Sigmoid colon (tissue), 7 donors: ENCODE measurements around the gene MRPS27. TPM values are rescaled to one million over a fixed set of nuclear protein-coding genes. Genes with fewer than 3 reads are reported as not detected.

ENCODE experiments used
- DNase-seq: peaks from one replicate; pipeline ENCODE4 v3.0.0-alpha.2; 2019
- H3K27ac ChIP-seq, 4 donors: fragments of 200-600 bp; sonication (generic); one replicate each; pipeline ENCODE4 v1.5.1; 2016 to 2019; ENCODE audit warnings: mild to moderate bottlenecking in 1 of 4
- H3K27me3 ChIP-seq, 3 donors: fragments of 200-600 bp; sonication (generic); one replicate each; pipeline ENCODE4 v1.5.1; 2019; ENCODE audit warnings: mild to moderate bottlenecking in 1 of 3
- H3K36me3 ChIP-seq, 4 donors: fragments of 200-600 bp; sonication (generic); one replicate each; pipeline ENCODE4 v1.5.1; 2016 to 2019
- H3K4me1 ChIP-seq, 4 donors: fragments of 200-600 bp; sonication (generic); one replicate each; pipeline ENCODE4 v1.5.1; 2017 to 2019
- H3K4me3 ChIP-seq, 4 donors: fragments of 200-600 bp; sonication (generic); one replicate each; pipeline ENCODE4 v1.5.1; 2017 to 2019; ENCODE audit warnings: mild to moderate bottlenecking in 2 of 4, moderate library complexity in 1 of 4
- H3K9me3 ChIP-seq, 4 donors: fragments of 200-600 bp in 3 of 4; sonication (generic) in 3 of 4; one replicate each; pipeline versions ENCODE4 v1.5.1 to v1.6.1; 2013 to 2019
- EP300 ChIP-seq, 4 donors: sonication (generic); formaldehyde crosslinking; IDR thresholded peaks; one replicate each; pipeline ENCODE4 v1.6.1; 2017; ENCODE audit warnings: antibody characterized with exemption in 4 of 4
- POLR2A ChIP-seq, 2 donors: fragments of 450-650 bp; IDR thresholded peaks; one replicate each; pipeline ENCODE4 v1.6.1; 2016; ENCODE audit warnings: antibody characterized with exemption in 2 of 2, mild to moderate bottlenecking in 2 of 2, moderate library complexity in 2 of 2
- POLR2AphosphoS5 ChIP-seq, 4 donors: sonication (generic); formaldehyde crosslinking; IDR thresholded peaks; one replicate each; pipeline ENCODE4 v1.6.1; 2017; ENCODE audit warnings: antibody characterized with exemption in 4 of 4
- WGBS, 2 donors: extraction: QIAGEN DNeasy Blood & Tissue Kit; methylation state at CpG; one replicate each; pipeline ENCODE4 v1.1.7; 2013; 5-methylcytosine and 5-hydroxymethylcytosine counted together
- intact Hi-C: fragments of 100-400 bp; cut with DNase I; formaldehyde crosslinking; loops from one replicate; pipeline ENCODE4 v1.15.1; 2023
- polyA plus RNA-seq, 3 donors: library from polyadenylated mRNA; stranded (reverse); fragments of 200-250 nt; gene quantifications; one replicate each; pipeline ENCODE4 v1.2.3, GENCODE V29; 2013
- total RNA-seq, 4 donors: library from RNA; depleted of rRNA; stranded (reverse); fragments of >200 nt; gene quantifications; one replicate each; pipeline ENCODE4 v1.1.0, GENCODE V29; 2016
- TF ChIP-seq, protein P1 (sequence below), 4 experiments: fragments of 450-650 bp in 3 of 4; fragments of 200-600 bp in 1 of 4; IDR thresholded peaks; one replicate each; pipeline ENCODE4 v1.5.1; 2016 to 2019; ENCODE audit warnings: antibody characterized with exemption in 4 of 4, mild to moderate bottlenecking in 3 of 4, moderate library complexity in 2 of 4
- donor health status: healthy with polysubstance abuse.
- donor health status: Bipolar disorder and iron deficiency.
- donor health status: healthy.

Gene MRPS27
- total and polyA plus RNA-seq, 7 donors, result 23.1 to 64.0 (median 44.8) TPM

DNA sequence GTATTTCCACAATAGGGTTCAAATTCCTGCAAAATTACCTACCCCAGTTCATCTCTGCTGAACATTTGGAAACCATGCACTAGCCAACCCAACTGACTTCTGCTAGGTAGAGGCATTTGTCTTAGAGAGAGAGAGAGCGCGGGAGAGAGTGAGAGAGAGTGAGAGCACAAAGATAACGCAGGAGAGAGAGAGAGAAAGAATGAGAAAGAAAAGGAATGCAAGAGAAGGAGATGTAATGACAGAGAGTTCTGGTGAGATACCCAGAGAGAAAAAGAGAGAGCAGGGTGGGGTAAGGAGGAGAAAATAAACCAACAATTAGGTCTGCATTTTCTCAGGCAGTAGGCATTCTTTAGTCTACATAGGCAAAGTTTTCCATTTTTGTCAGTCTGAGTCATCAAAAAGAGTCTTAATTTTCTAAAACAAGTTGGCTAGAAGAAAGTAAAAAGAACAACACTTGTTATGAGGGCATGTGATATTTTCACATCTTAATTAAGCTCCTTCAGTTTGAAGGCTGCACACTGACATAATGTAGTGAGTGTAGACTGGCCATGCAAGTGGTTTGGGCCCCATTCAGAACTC is 114.5 kb downstream of the MRPS27 start:
- H3K36me3 ChIP-seq, result peaks cover 5 to 47% (median 21%) of the 10 kb centered on the region in 4 donors
- DNase-seq, result no peak
- no peak for TF ChIP-seq EP300 (IDR thresholded peaks at IDR 0.05)
- no peak for TF ChIP-seq POLR2AphosphoS5 (IDR thresholded peaks at IDR 0.05)
- TF ChIP-seq, protein P1, sequence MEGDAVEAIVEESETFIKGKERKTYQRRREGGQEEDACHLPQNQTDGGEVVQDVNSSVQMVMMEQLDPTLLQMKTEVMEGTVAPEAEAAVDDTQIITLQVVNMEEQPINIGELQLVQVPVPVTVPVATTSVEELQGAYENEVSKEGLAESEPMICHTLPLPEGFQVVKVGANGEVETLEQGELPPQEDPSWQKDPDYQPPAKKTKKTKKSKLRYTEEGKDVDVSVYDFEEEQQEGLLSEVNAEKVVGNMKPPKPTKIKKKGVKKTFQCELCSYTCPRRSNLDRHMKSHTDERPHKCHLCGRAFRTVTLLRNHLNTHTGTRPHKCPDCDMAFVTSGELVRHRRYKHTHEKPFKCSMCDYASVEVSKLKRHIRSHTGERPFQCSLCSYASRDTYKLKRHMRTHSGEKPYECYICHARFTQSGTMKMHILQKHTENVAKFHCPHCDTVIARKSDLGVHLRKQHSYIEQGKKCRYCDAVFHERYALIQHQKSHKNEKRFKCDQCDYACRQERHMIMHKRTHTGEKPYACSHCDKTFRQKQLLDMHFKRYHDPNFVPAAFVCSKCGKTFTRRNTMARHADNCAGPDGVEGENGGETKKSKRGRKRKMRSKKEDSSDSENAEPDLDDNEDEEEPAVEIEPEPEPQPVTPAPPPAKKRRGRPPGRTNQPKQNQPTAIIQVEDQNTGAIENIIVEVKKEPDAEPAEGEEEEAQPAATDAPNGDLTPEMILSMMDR (IDR thresholded peaks at IDR 0.05), result no peak
- TF ChIP-seq POLR2A (IDR thresholded peaks at IDR 0.05), result no peak
- H3K27me3 ChIP-seq, result no peaks in the 10 kb centered on the region
- H3K27ac ChIP-seq, result no peak overlapping the region
- intact Hi-C loops, result loop anchor here (5.0 kb wide), 1 partner anchor 102 kb away; no protein-coding TSS in a partner anchor
- WGBS, 2 donors, result 97 to 98% methylated on average over 3 of the region's 3 CpGs
- no peaks in the 10 kb centered on the region for H3K9me3 ChIP-seq
- peaks cover 0 to 14% (median 10%) of the 10 kb centered on the region in 4 donors for H3K4me1 ChIP-seq
- H3K4me3 ChIP-seq, result no peak overlapping the region

DNA sequence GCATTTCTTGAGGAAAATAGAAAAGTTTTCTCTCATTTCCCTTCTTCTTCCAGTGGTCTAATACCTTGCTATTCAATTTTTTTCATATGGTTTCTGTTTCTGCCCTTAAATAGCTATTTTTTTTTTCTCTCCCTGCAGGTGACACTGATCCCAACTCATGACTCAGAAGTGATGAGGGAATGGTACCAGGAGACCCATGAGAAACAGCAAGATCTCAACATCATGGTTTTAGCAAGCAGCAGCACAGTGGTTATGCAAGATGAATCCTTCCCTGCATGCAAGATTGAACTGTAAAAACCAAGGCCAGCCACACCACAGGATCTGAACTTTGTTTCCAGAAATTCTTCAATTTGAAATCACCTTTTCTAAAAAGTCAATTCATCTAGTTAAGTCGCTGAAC is 115.1 kb downstream of the MRPS27 start:
- no peak for DNase-seq
- no peaks in the 10 kb centered on the region for H3K9me3 ChIP-seq
- peaks cover 0 to 10% (median 4%) of the 10 kb centered on the region in 4 donors for H3K4me1 ChIP-seq
- WGBS, 2 donors, result 93 to 94% methylated on average over 1 of the region's 1 CpG
- intact Hi-C loops, result loop anchor here (5.0 kb wide), 1 partner anchor 102 kb away; no protein-coding TSS in a partner anchor
- TF ChIP-seq POLR2AphosphoS5 (IDR thresholded peaks at IDR 0.05), result no peak
- TF ChIP-seq POLR2A (IDR thresholded peaks at IDR 0.05), result no peak
- TF ChIP-seq EP300 (IDR thresholded peaks at IDR 0.05), result no peak
- TF ChIP-seq, protein P1 (IDR thresholded peaks at IDR 0.05), result no peak
- no peaks in the 10 kb centered on the region for H3K27me3 ChIP-seq
- no peak overlapping the region for H3K27ac ChIP-seq
- no peak overlapping the region for H3K4me3 ChIP-seq
- peaks cover 5 to 53% (median 21%) of the 10 kb centered on the region in 4 donors for H3K36me3 ChIP-seq

DNA sequence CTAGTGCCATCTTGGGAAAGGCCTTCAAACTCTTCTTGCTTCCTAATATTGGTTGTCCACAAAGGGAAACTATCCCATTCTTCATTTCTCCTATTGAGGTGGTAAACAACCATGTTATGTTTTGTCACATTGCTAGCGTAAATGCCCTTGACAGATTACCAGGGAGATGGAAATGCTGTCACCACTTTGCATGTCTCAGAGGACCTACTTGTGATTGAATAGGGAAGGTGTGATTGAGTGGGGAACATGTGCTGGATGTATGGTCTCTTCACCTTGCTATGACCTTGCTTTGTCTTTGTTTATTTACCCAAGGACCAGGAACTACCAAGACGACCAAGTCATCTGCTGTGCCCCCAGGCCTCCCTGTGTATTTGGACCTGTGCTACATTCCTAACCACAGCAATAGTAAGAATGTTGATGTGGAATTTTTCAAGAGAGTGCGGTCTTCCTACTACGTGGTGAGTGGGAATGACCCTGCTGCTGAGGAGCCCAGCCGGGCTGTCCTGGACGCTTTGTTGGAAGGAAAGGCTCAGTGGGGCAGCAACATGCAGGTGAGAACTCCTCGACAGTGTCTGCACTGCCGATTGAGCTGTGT is 116.7 kb downstream of the MRPS27 start:
- Histone ChIP-seq H3K4me3 (no peak overlapping the region), H3K9me3 (no peaks in the 10 kb centered on the region), H3K27ac (no peak overlapping the region), H3K27me3 (no peaks in the 10 kb centered on the region), H3K4me1 (no peaks in the 10 kb centered on the region), H3K36me3 (peaks cover 5 to 69% (median 25%) of the 10 kb centered on the region in 4 donors)
- TF ChIP-seq POLR2AphosphoS5 (IDR thresholded peaks at IDR 0.05) (no peak), EP300 (IDR thresholded peaks at IDR 0.05) (no peak), POLR2A (IDR thresholded peaks at IDR 0.05) (no peak)
- TF ChIP-seq, protein P1 (IDR thresholded peaks at IDR 0.05), result no peak
- DNase-seq, result no peak
- intact Hi-C loops, result no loop called here
- 89 to 92% methylated on average over 8 of the region's 8 CpGs for WGBS, 2 donors

DNA sequence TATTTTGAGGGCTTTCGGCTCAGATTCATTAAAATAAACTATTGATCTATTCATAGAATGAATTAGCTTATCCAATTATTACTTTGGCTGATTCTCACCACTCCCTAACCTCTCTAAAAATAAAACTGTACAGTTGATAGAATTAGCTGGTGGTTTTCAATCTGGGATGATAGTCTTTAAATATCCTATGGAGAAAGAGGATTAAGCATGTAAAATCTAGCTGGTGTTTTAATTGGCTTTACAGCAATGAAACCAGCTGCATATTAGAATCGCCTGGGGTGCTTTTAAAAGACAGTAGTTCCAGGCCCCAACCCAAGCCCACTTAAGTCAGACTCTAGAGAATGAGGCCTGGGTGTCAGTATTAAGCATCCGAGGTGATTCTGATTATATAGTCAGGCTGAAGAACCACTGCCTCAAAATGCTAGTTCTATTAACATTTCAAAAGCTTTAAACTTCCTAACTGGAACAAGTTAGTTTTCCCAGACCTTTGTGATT is 117.7 kb downstream of the MRPS27 start:
- TF ChIP-seq POLR2A (IDR thresholded peaks at IDR 0.05), result no peak
- no peak for TF ChIP-seq POLR2AphosphoS5 (IDR thresholded peaks at IDR 0.05)
- TF ChIP-seq, protein P1 (IDR thresholded peaks at IDR 0.05), result no peak
- no peak for TF ChIP-seq EP300 (IDR thresholded peaks at IDR 0.05)
- Histone ChIP-seq H3K27ac (no peak overlapping the region), H3K4me3 (no peak overlapping the region), H3K27me3 (no peaks in the 10 kb centered on the region), H3K36me3 (peaks cover 5 to 77% (median 25%) of the 10 kb centered on the region in 4 donors), H3K9me3 (no peaks in the 10 kb centered on the region), H3K4me1 (no peaks in the 10 kb centered on the region)
- WGBS, 2 donors, result 85 to 88% methylated on average over 3 of the region's 3 CpGs
- intact Hi-C loops, result no loop called here
- no peak for DNase-seq
